ENCODE data around the gene RBMS1.

GRCh38 chr2:160489111-160489510, 4.5 kb downstream of the RBMS1 start:
- TF ChIP-seq CTCF (IDR thresholded peaks at IDR 0.05) (no peak), POLR2A (IDR thresholded peaks at IDR 0.05) (no peak)

Measured in tibial nerve (tissue), 3 donors.